ENCODE results near the gene LSM7.

The LSM7 gene

DNA sequence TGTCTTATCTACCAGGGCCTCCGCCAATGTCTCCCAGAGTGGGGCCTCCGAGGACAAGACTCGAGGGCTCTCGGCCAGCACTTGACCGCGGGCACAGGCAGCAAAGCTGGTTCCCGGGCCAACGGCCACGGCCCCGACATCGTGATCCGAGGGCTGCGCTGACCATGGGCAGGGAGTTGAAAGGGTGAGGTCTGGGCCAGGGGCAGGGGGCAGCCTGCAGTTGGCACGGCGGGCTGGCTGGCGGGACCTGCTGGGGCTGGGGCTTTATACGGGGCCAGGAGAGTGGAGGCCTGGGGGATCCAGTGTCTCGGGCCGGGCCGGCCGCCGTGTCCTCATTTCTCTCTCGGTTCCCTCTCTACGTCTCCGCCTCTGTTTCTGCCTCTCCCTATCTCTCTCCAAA lies 10.6 kb downstream of the LSM7 start:
- TF ChIP-seq POLR2AphosphoS5 (IDR thresholded peaks at IDR 0.05; ENCODE audit: borderline replicate concordance, low read depth, low read length) (no peak), EZH2 (IDR thresholded peaks at IDR 0.05) (no peak)
- Histone ChIP-seq H3K27ac (no peak overlapping the region), H3K9ac (ENCODE audit: insufficient read length) (no peak overlapping the region), H3K4me3 (no peak overlapping the region), H3K36me3 (ENCODE audit: insufficient read depth, low read length) (no peaks in the 10 kb centered on the region; the same call in 1 of the 2 replicates), H3K9me3 (ENCODE audit: low read depth, low read length) (no peaks in the 10 kb centered on the region)
- DNase-seq (ENCODE audit: low read depth, low spot score), result no peak

DNA sequence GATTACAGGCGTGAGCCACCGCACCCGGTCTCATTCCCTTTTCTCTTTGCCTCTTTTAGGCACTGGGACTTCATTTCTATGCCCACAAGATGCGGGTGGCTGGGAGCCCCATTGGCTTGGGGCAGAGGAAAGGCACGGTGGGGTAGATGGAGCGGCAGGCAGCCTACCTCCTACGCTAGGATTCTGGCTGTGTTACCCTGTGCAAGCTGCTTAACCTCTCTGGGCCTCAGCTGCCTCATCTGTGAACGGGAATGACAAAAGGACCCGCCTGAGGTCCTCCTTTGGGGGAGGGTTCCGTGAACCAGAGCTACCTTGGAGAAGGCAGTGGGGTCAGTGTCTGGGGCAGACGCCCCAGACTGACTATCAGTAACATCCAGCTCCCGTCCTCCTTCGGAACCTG lies 11.1 kb downstream of the LSM7 start:
- H3K27ac ChIP-seq, result no peak overlapping the region
- no peaks in the 10 kb centered on the region for H3K36me3 ChIP-seq (ENCODE audit: insufficient read depth, low read length)
- no peak overlapping the region for H3K9ac ChIP-seq (ENCODE audit: insufficient read length)

DNA sequence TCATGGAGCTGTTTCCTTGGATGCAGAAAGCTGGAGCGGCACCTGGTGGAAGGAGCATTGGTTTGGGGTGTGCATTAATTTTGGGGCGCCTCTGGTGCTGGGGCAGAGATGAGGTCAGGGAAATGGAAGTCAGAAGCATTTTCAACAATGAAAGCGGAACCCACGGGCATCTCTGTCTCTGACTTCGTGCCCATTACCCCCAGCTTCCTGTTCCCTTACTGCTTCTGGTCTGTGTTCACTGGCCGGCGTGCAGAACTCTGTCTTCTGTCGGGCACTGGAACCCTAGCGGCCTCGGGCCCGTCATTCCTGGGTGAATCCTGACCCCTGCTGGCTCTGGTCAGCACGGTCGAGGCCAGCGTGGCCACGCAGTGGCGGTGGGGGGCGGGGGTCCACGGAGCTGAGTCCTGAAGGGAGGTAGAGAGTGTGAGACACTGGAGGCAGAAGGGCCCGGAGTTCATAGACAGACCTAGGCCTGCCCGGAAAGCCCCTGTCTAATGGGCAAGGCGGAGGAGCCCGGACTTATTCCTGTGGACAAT lies 12.5 kb downstream of the LSM7 start:
- H3K36me3 ChIP-seq (ENCODE audit: insufficient read depth, low read length), result no peaks in the 10 kb centered on the region
- H3K4me3 ChIP-seq, result no peak overlapping the region
- H3K27ac ChIP-seq, result no peak overlapping the region
- DNase-seq (ENCODE audit: low read depth, low spot score), result no peak
- TF ChIP-seq POLR2AphosphoS5 (IDR thresholded peaks at IDR 0.05; ENCODE audit: borderline replicate concordance, low read depth, low read length) (no peak), FOXP2 (optimal IDR thresholded peaks at IDR 0.05; ENCODE audit: control extremely low read depth, extremely low read length, insufficient read depth) (no peak), EZH2 (IDR thresholded peaks at IDR 0.05) (no peak)
- no peak overlapping the region for H3K9ac ChIP-seq (ENCODE audit: insufficient read length)
- no peaks in the 10 kb centered on the region for H3K9me3 ChIP-seq (ENCODE audit: low read depth, low read length)

More for the DNA sequence above, 11.1 kb downstream of the LSM7 start:
- H3K4me3 ChIP-seq, result no peak overlapping the region
- no peaks in the 10 kb centered on the region for H3K9me3 ChIP-seq (ENCODE audit: low read depth, low read length)
- no peak for TF ChIP-seq FOXP2 (optimal IDR thresholded peaks at IDR 0.05; ENCODE audit: control extremely low read depth, extremely low read length, insufficient read depth)
- TF ChIP-seq POLR2AphosphoS5 (IDR thresholded peaks at IDR 0.05; ENCODE audit: borderline replicate concordance, low read depth, low read length), result no peak
- no peak for TF ChIP-seq EZH2 (IDR thresholded peaks at IDR 0.05)
- no peak for DNase-seq (ENCODE audit: low read depth, low spot score)

DNA sequence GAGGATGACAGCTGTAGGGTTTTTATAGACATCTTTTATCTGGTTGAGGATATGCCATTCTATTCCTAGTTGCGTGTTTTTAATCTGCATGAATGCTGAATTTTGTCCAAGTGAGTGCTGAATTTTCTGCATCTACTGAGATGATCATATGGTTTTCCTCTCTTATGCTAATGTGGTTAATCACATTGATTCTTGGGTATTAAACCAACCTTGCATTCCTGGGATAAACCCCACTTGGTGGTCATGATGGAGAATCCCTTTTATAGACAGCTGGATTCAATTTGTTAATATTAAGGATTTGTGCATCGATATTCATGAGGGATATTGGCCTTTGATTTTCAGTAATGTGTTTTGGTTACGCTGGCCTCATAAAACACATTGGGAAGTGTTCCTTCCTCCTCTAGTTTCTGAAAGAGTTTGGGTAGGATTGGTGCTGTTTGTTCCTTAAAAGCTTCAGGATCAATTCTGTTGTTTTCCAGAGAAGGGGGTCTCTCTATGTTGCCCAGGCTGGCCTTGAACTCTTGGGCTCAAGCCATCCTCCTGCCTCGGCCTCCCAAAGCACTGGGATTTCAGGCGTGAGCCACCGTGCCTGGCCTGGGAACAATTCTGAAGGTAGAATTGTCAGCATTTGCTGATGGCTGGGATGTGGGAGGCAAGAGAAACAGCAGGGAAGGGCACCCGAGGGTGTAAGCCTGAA lies 13.1 kb downstream of the LSM7 start:
- Histone ChIP-seq H3K36me3 (ENCODE audit: insufficient read depth, low read length) (no peaks in the 10 kb centered on the region), H3K4me3 (no peak overlapping the region), H3K27ac (no peak overlapping the region), H3K9me3 (ENCODE audit: low read depth, low read length) (no peaks in the 10 kb centered on the region), H3K9ac (ENCODE audit: insufficient read length) (no peak overlapping the region)
- TF ChIP-seq EZH2 (IDR thresholded peaks at IDR 0.05) (no peak), POLR2AphosphoS5 (IDR thresholded peaks at IDR 0.05; ENCODE audit: borderline replicate concordance, low read depth, low read length) (no peak)
- no peak for DNase-seq (ENCODE audit: low read depth, low spot score)

DNA sequence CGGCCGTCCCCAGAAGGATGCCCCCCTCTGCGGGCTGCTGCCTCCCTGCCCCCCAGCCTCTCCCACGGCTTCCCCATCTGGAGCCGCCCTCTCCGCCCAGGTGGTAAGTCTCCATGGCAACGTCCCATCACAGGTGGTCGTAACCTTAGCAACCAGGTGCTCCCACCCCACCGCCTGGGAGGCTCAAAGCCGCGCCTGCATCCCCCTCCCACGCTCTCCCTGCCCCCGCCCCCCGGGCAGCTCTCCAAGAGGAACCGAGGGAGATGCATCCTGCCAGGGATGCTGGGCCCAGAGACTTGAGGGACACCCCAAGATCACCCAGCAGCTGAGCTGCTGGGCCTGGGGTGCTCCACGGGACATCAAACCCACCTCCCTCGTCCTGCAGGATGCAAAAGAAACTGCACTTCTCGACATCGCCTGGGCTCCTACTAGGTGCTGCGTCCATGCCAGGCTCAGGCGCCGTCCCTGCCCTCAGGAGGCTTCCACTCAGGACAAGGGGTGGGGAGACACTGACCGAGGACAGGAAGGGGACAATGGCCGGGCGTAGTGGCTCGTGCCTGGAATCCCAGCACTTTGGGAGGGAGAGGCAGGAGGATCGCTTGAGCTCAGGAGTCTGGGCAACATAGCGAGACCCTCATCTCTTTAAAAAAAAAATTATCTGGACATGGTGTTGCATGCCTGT lies 15.4 kb downstream of the LSM7 start:
- no peak overlapping the region for H3K9ac ChIP-seq (ENCODE audit: insufficient read length)
- TF ChIP-seq FOXP2 (optimal IDR thresholded peaks at IDR 0.05; ENCODE audit: control extremely low read depth, extremely low read length, insufficient read depth) (no peak), EZH2 (IDR thresholded peaks at IDR 0.05) (no peak), POLR2AphosphoS5 (IDR thresholded peaks at IDR 0.05; ENCODE audit: borderline replicate concordance, low read depth, low read length) (no peak)
- no peak overlapping the region for H3K27ac ChIP-seq
- DNase-seq (ENCODE audit: low read depth, low spot score), result no peak
- no peaks in the 10 kb centered on the region for H3K9me3 ChIP-seq (ENCODE audit: low read depth, low read length)
- H3K4me3 ChIP-seq, result no peak overlapping the region
- H3K36me3 ChIP-seq (ENCODE audit: insufficient read depth, low read length), result no peaks in the 10 kb centered on the region

DNA sequence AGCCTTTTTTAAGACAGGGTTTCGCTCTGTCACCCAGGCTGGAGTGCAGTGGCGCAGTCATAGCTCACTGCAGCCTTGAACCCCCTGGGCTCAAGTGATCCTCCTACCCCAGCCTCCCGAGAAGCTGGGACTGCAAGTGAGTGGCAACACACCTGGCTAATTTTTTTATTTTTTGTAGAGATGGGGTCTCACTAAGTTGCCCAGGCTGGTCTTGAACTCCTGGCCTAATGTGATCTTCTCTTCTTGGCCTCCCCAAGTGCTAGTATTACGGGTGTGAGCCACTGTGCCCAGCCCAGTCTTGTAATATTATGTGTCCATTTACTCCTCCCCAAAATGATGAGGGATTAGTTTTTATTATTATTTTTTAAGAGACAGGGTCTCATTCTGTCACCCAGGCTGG lies 17.3 kb downstream of the LSM7 start:
- Histone ChIP-seq H3K9me3 (ENCODE audit: low read depth, low read length) (no peaks in the 10 kb centered on the region), H3K27ac (no peak overlapping the region), H3K4me3 (no peak overlapping the region), H3K36me3 (ENCODE audit: insufficient read depth, low read length) (no peaks in the 10 kb centered on the region), H3K9ac (ENCODE audit: insufficient read length) (no peak overlapping the region)
- TF ChIP-seq EZH2 (IDR thresholded peaks at IDR 0.05), result no peak
- no peak for DNase-seq (ENCODE audit: low read depth, low spot score)

GRCh38 chr19:2309734-2310362 lies 18.5 kb downstream of the LSM7 start:
- H3K9ac ChIP-seq (ENCODE audit: insufficient read length), result no peak overlapping the region
- no peak overlapping the region for H3K27ac ChIP-seq
- no peaks in the 10 kb centered on the region for H3K9me3 ChIP-seq (ENCODE audit: low read depth, low read length)
- no peak for DNase-seq (ENCODE audit: low read depth, low spot score)
- no peak overlapping the region for H3K4me3 ChIP-seq
- no peaks in the 10 kb centered on the region for H3K36me3 ChIP-seq (ENCODE audit: insufficient read depth, low read length)
- no peak for TF ChIP-seq POLR2AphosphoS5 (IDR thresholded peaks at IDR 0.05; ENCODE audit: borderline replicate concordance, low read depth, low read length)
- TF ChIP-seq EZH2 (IDR thresholded peaks at IDR 0.05), result no peak
- no peak for TF ChIP-seq FOXP2 (optimal IDR thresholded peaks at IDR 0.05; ENCODE audit: control extremely low read depth, extremely low read length, insufficient read depth)

- Histone ChIP-seq H3K9ac (ENCODE audit: insufficient read length) (no peak within 1 kb of the TSS), H3K36me3 (ENCODE audit: insufficient read depth, low read length) (no peaks in the 10 kb centered on the region), H3K27ac (no peak within 1 kb of the TSS), H3K9me3 (ENCODE audit: low read depth, low read length) (no peaks in the 10 kb centered on the region), H3K4me3 (no peak within 1 kb of the TSS)
- no peak for TF ChIP-seq EZH2 (IDR thresholded peaks at IDR 0.05)
- TF ChIP-seq POLR2AphosphoS5 (IDR thresholded peaks at IDR 0.05; ENCODE audit: borderline replicate concordance, low read depth, low read length), result no peak
- TF ChIP-seq FOXP2 (optimal IDR thresholded peaks at IDR 0.05; ENCODE audit: control extremely low read depth, extremely low read length, insufficient read depth), result no peak
- DNase-seq (ENCODE audit: low read depth, low spot score), result no peak
These were observed 20.3 kb downstream of the LSM7 start, which contains the start of gene LINGO3 for GRCh38 chr19:2308114-2308556. LINGO3 (minus strand) TSS chr19:2308154; CDS start chr19:2291776, 16,378 bp downstream.

All from SK-N-MC (cell line).